GM19193 (cell line): ENCODE measurements around the gene PSD.

Experiments
- POLR2A ChIP-seq: IDR thresholded peaks from 4 replicates; pipeline ENCODE4 v1.6.1; 2011; ENCODE audit not compliant: insufficient read depth, insufficient read length; ENCODE audit errors: extremely low read depth

Gene PSD

GRCh38 chr10:102367441-102367840, 51.1 kb downstream of the PSD start:
- no peak for TF ChIP-seq POLR2A

- TF ChIP-seq POLR2A, result no peak
These were observed 59.7 kb downstream of the PSD start for GRCh38 chr10:102358712-102359382.

- no peak for TF ChIP-seq POLR2A
These were observed 64.1 kb downstream of the PSD start for GRCh38 chr10:102354451-102354850.
